Measurements from ENCODE around the gene ATG4D. TPM values are rescaled to one million over a fixed set of nuclear protein-coding genes. Genes with fewer than 3 reads are reported as not detected.
A peak's percentile ranks its signal among the peaks of the same experiment; 100 is the strongest.
"Not testable (repeated sequence)": the region's sequence is repeated elsewhere in the genome, so short reads cannot be mapped to it uniquely, and the experiment has no call there.

Gene ATG4D
- total RNA-seq, 1 donor from 2014 or later, result 48.7 TPM

DNA sequence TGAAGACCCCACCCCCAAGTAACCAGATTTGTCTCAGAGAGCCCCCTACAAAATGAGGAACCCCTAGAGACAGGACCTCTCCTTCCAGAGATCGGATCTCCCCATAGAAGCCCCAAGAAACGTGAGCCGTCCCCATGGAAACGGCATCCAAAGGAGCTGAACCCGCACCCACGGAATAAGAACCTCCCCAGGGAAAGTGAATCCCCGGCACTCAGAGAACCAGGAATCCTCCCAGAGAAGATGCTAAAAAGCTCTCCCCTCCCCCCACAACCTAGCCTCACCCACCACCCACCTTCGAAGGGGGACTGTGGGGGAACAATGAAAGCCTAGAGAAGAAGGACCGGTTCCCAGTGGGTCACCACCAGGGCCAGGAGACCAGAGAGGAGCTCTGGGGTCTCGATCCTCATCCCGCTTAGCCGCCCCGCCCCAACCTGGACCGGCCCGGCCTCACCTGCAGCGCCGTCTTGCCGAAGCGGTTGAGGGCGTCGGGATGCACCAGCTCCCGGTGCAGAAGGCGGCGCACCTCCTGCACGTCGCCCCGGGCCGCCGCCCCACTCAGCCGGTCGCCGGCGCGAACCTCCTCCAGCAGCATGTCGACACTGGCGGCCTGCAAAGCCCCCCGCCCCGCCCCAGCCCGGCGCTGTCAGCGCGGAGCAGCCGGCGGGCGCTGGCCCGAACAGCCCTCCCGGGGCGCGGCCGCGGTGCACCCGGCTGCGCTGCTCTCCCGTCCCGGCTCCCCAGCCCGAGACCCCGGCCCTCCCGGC, 24.5 kb downstream of the ATG4D start:
- no peak for DNase-seq
- no peak for TF ChIP-seq CTCF (IDR thresholded peaks at IDR 0.05; ENCODE audit: borderline replicate concordance)
- peak overlapping the region; percentile 90 for H3K4me3 ChIP-seq
- intact Hi-C loops (cut with micrococcal nuclease), result no loop called here
- H3K27me3 ChIP-seq (ENCODE audit: low read depth), result no peaks in the 10 kb centered on the region
- H3K27ac ChIP-seq (replicated peaks), result peak overlapping the region; percentile 93
- H3K36me3 ChIP-seq, result no peaks in the 10 kb centered on the region
- H3K9me3 ChIP-seq (replicated peaks), result no peaks in the 10 kb centered on the region
- H3K4me1 ChIP-seq, result peaks cover 52% of the 10 kb centered on the region

DNA sequence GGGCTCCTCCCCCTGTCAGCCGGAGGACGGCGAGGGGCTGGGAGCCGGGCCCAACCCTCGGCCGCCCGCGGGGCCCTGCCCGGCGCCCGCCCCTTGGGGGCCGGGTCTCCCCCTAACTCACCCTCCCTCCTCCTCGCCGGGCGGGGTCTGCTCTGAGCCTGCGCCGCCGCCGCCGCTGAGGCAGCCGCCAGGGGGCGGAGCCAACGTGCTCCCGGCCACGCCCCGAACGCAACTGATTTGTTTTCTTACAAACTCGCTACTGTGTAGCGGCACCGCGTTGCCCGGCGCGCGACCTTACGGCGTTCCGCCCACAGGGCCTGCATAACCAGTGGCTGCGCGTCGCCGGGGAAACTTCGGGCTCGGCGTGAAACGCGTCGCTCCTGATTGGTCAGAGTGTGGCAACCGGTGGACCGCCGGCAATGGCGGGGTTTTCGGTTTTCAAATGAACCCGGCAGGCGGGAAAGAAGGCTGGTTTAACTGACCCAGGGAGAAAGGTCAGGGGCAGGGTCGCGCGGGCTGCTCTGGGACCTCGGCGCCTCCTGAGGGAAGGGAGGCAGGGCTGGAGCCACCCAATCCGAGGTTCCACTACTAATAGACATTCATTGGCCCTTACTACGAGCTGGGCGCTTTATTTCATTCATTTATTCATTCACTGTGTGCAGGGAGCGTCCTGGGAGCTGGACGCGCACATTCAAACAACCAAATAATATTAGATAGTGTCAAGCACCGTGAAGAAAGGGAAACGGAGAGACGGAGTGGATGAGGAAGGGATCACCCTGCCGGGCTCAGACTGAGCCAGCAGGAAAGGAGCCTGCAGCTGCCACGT, 25.3 kb downstream of the ATG4D start, which contains the start of gene CDKN2D:
Gene CDKN2D (minus strand): TSS at position 154 of the 826 bp plus-strand sequence. CDS start 326 bp downstream, outside the sequence.
- peak within 1 kb of the TSS; percentile 90 for H3K4me3 ChIP-seq
- intact Hi-C loops (cut with micrococcal nuclease), result no loop called here
- DNase-seq, result peak; percentile 100
- no peaks in the 10 kb centered on the region for H3K36me3 ChIP-seq
- H3K4me1 ChIP-seq, result peaks cover 52% of the 10 kb centered on the region
- no peaks in the 10 kb centered on the region for H3K27me3 ChIP-seq (ENCODE audit: low read depth)
- TF ChIP-seq CTCF (IDR thresholded peaks at IDR 0.05; ENCODE audit: borderline replicate concordance), result peak; percentile 61
- no peaks in the 10 kb centered on the region for H3K9me3 ChIP-seq (replicated peaks)
- H3K27ac ChIP-seq (replicated peaks), result peak within 1 kb of the TSS; percentile 93

DNA sequence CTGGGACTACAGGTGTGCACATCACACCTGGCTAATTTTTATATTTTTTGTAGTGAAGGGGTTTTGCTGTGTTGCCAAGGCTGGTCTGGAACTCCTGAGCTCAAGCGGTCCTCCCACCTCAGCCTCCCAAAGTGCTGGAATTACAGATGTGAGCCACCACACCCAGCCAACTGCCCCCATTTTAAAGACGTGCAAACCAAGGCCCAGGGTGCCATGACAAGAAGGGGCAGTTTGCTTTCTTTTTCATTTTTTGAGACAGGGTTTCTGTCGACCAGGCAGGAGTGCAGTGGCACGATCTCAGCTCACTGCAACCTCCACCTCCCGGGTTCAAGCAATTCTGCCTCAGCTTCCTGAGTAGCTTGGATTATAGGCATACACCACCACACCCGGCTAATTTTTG, 30.1 kb downstream of the ATG4D start:
- intact Hi-C loops (cut with micrococcal nuclease); H3K4me3 ChIP-seq; DNase-seq; H3K9me3 ChIP-seq (replicated peaks); H3K36me3 ChIP-seq; H3K27ac ChIP-seq (replicated peaks); H3K27me3 ChIP-seq (ENCODE audit: low read depth): not testable (repeated sequence)
- peaks cover 14% of the 10 kb centered on the region for H3K4me1 ChIP-seq

- no peak for TF ChIP-seq CTCF (IDR thresholded peaks at IDR 0.05; ENCODE audit: borderline replicate concordance)
- no peak overlapping the region for H3K4me3 ChIP-seq
- peaks cover 6% of the 10 kb centered on the region for H3K27me3 ChIP-seq (ENCODE audit: low read depth)
- no peaks in the 10 kb centered on the region for H3K9me3 ChIP-seq (replicated peaks)
- peaks cover 10% of the 10 kb centered on the region for H3K4me1 ChIP-seq
- H3K36me3 ChIP-seq, result no peaks in the 10 kb centered on the region
- intact Hi-C loops (cut with micrococcal nuclease), result no loop called here
- no peak overlapping the region for H3K27ac ChIP-seq (replicated peaks)
- no peak for DNase-seq
Measured at GRCh38 chr19:10574462-10574861, 30.8 kb downstream of the ATG4D start.

DNA sequence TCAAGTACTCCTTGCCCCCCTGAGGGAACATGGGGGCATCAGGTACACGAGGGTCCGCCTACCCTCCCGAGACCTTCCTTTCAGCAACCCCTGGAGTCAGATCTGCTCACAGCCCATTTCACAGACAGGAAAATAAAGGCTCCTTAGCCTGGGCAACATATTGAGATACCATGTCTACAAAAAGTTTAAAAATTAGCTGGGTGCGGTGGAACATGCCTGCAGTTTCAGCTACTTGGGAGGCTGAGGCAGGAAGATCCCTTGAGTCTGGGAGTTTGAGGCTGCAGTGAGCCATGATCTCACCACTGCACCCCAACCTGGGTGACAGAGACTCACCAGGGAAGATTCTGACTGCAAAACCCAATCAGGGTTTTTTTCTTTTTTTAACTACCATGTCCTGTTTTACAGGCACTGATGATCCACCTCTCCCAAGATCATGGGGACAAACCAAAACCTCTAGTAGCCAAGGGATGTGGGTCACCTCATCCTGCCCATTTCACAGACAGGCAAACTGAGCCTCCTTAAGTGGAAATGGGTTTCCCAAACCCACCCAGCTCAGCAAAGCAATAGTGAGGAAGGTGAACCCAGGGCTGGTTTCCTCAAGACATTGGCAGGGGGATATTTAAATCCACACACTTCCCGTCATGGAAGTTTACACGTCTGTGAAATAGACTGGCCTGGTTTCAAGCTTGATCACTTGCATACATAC, 31.5 kb downstream of the ATG4D start:
- TF ChIP-seq CTCF (IDR thresholded peaks at IDR 0.05; ENCODE audit: borderline replicate concordance), result no peak
- intact Hi-C loops (cut with micrococcal nuclease), result no loop called here
- DNase-seq, result no peak
- H3K4me1 ChIP-seq, result peaks cover 6% of the 10 kb centered on the region
- H3K9me3 ChIP-seq (replicated peaks), result no peaks in the 10 kb centered on the region
- no peak overlapping the region for H3K4me3 ChIP-seq
- H3K36me3 ChIP-seq, result no peaks in the 10 kb centered on the region
- no peak overlapping the region for H3K27ac ChIP-seq (replicated peaks)
- peaks cover 6% of the 10 kb centered on the region for H3K27me3 ChIP-seq (ENCODE audit: low read depth)

Measured in left ventricle myocardium inferior (tissue), 1 donor.